Activated naive CD4-positive, alpha-beta T cell treated with anti-CD3 and anti-CD28 coated beads, Interleukin-2, amount 50 U/mL, for 24 hours (primary cell): ENCODE data around the gene ZNF468.
A peak's percentile ranks its signal among the peaks of the same experiment; 100 is the strongest.
"Not testable (repeated sequence)": the region's sequence is repeated elsewhere in the genome, so short reads cannot be mapped to it uniquely, and the experiment has no call there.

Experiments
- H3K27ac Mint-ChIP-seq: one replicate; pipeline ENCODE4 v1.8.0; 2021; ENCODE audit warnings: mild to moderate bottlenecking, mixed read lengths
- H3K27me3 Mint-ChIP-seq: one replicate; pipeline ENCODE4 v1.8.0; 2021; ENCODE audit warnings: mixed read lengths
- H3K36me3 Mint-ChIP-seq: one replicate; pipeline ENCODE4 v1.8.0; 2021; ENCODE audit warnings: mixed read lengths
- H3K4me1 Mint-ChIP-seq: one replicate; pipeline ENCODE4 v1.8.0; 2021; ENCODE audit warnings: mixed read lengths
- H3K4me3 Mint-ChIP-seq: one replicate; pipeline ENCODE4 v1.8.0; 2021; ENCODE audit warnings: mild to moderate bottlenecking, mixed read lengths
- H3K9me3 Mint-ChIP-seq: one replicate; pipeline ENCODE4 v1.8.0; 2021; ENCODE audit warnings: mixed read lengths

ZNF468 gene

DNA sequence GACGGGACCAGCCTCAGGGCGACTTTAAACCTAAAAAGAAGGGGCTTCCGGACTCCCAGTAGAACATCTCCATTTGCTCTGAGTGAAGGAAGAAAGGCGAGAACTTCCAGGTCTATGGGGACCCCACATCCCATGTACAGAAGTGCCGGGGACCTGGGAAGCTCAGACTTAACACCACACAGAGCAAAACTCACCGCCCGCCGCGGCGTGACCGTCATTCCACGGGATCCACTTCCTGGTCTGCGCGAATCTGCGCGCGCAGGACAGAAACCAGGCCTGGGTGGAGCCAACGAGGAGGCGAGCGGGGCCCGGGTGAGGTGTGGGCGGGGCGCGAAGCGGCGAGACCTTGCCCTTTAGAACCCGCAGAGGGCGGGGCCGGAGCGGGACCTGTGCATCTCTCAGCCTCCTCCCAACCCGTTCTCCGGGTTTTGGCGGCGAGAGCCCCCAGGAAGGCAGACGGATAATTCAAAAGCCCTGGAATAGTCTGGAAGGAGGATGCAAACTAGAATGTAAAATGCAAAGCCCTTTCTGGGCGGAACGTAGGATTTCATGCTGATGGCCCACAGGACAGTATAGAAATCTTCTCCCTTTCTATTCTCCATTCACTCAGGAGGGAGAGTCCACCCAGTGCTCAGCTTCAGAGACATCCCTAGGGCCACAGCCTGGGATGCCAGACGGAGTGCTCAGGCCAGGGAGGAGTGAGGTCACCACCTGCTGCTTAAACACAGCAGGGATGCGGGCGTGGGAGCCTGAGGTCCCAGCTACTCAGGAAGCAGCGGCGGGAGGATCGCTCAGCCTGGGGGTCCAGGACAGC is at the start of gene ZNF468:
TSS of gene ZNF468 (minus strand) at position 242 of the 814 bp plus-strand sequence. CDS start 3,347 bp downstream, outside the sequence.
- Mint-ChIP-seq H3K27ac (peak within 1 kb of the TSS; percentile 92), H3K4me3 (peak within 1 kb of the TSS; percentile 98), H3K36me3 (peaks cover 30% of the 10 kb centered on the region), H3K4me1 (peaks cover 34% of the 10 kb centered on the region), H3K9me3 (peaks cover 16% of the 10 kb centered on the region)
- H3K27me3 Mint-ChIP-seq = not testable (repeated sequence)

DNA sequence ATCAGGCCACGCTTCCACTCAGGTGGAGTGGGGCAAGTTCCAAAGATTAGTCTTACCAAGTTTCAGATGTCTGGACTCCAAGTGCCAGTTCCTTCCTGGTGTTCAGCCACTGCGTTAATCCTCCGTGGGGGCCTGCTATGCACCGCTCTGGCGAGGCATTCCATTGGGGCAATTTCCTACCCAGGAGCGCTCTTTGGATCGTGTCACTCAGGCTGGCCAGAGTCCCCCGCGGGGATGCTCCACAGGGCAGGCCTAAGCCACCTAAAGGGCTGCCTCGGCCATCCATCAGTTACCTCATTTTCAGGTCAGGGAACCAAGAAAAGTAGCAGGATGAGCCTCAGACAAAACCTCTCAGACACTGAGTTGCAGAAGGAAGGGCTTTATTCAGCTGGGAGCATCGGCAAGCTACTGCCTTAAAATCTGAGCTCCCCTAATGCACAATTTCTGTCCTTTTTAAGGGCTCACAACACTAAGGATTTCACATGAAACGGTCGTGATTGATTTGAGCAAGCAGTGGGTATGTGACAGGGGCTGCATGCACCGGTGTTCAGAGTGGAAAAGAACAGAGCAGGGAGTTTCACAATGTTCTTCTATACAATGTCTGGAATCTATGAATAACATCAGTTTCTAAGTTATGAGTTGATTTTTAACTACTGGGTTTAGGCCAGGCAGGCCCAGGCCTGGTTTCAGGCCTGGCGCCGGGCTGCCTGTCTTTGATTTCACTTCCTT is 46.8 kb upstream of the ZNF468 start:
- peaks cover 28% of the 10 kb centered on the region for H3K36me3 Mint-ChIP-seq
- not testable (repeated sequence) for H3K4me3 Mint-ChIP-seq, H3K27ac Mint-ChIP-seq, H3K27me3 Mint-ChIP-seq, H3K4me1 Mint-ChIP-seq
- peaks cover 27% of the 10 kb centered on the region for H3K9me3 Mint-ChIP-seq

DNA sequence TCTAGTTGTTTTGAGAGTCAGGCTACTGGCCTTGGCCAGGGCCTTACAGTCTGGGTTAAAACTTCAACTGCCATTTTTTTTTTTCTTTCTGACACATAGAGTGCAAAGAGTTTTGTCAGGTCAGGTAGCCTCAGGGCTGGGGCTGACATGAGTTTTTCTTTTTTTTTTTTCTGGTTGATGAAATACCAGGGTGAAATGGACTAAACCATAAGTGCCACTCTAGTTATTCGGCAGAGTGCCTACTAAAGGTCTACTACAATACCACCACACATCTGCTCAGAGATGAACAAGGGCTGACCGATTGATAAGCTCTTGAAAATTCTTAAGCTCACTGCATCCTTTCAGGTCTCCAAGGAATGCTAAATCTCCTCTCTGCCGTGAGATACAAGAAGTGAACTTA is 44.4 kb upstream of the ZNF468 start:
- Mint-ChIP-seq H3K9me3 (peaks cover 25% of the 10 kb centered on the region), H3K4me3 (no peak overlapping the region), H3K27ac (no peak overlapping the region), H3K36me3 (peaks cover 22% of the 10 kb centered on the region), H3K27me3 (no peaks in the 10 kb centered on the region), H3K4me1 (peaks cover 7% of the 10 kb centered on the region)

DNA sequence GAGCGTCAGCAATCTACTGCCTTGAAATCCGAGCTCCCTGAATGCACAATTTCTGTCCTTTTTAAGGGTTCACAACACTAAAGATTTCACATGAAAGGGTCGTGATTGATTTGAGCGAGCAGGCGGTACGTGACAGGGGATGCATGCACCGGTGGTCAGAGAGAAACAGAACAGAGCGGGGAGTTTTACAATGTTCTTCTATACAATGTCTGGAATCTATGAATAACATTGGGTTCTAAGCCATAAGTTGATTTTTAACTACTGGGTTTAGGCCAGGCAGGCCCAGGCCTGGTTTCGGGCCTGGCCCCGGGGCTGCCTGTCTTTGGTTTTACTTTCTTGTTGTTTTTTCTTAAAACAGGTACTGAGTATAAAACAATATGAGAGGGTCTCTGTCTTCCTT is 41.2 kb upstream of the ZNF468 start:
- Mint-ChIP-seq H3K4me3 (peak overlapping the region; percentile 51), H3K36me3 (peaks cover 23% of the 10 kb centered on the region), H3K9me3 (peaks cover 11% of the 10 kb centered on the region), H3K4me1 (peaks cover 14% of the 10 kb centered on the region)
- H3K27me3 Mint-ChIP-seq, H3K27ac Mint-ChIP-seq: not testable (repeated sequence)

DNA sequence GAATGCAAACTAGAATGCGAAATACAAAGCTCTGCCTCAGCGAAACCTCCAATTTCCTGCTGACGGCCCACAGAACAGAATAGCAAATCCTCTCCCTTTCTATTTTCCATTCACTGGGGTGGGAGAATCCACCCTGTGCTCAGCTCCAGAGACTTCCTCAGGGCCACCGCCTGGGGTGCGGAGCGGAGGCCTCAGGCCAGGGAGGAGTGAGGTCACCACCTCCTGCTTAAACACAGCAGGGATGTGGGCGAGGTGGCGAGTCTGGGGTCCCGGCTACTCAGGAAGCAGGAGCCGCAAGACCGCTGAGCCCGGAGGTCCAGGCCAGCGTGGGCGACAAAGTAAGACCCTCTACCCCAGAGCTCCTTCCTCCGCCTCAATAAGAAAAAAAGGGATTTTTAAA is 40.7 kb upstream of the ZNF468 start:
- peaks cover 14% of the 10 kb centered on the region for H3K4me1 Mint-ChIP-seq
- peaks cover 11% of the 10 kb centered on the region for H3K9me3 Mint-ChIP-seq
- peak overlapping the region; percentile 89 for H3K4me3 Mint-ChIP-seq
- peaks cover 25% of the 10 kb centered on the region for H3K36me3 Mint-ChIP-seq
- H3K27me3 Mint-ChIP-seq = no peaks in the 10 kb centered on the region
- no peak overlapping the region for H3K27ac Mint-ChIP-seq

DNA sequence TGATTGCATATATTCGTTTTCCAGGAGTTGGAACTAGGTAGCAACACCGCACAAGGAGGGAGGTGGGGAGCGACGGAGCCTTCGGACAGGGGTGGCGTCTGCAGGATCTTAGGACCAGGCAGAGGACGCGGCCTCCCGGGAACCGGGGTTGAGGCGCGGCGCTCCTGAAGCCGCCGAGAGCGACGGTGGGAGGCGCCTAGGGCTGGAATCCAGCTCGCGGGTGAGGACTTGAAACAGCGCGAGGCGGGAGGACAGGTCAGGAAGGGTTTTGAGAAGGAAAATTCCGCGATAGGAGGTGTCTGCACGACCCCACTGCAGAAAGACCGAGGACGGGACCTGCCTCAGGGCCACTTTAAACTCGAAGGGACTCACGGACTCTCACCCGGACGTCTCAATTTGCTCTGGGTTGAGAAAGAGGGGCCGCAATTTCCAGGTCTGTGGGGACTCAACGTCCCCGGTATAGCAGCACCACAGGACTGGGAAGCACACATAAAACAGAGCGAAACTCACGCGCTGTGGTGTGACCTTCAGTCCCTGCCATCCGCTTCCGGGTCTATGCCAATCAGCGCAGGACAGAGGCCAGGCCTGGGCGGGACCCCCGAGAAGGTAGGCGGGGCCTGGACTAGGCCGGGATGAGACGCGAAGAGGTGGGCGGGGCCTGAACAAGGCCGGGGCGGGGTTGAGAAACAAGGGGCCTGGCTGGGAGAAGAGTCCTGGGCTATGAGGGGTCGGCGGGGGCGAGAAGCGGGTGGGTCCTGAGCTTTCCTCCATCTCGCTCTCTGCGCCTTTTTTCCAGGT is 39.9 kb upstream of the ZNF468 start, which contains the start of gene ZNF320:
TSS of gene ZNF320 (minus strand) at position 498 of the 798 bp plus-strand sequence. CDS start 7,380 bp downstream, outside the sequence.
- Mint-ChIP-seq H3K4me1 (peaks cover 20% of the 10 kb centered on the region), H3K9me3 (peaks cover 15% of the 10 kb centered on the region), H3K36me3 (peaks cover 32% of the 10 kb centered on the region), H3K4me3 (peak within 1 kb of the TSS; percentile 89), H3K27ac (peak within 1 kb of the TSS; percentile 80), H3K27me3 (no peaks in the 10 kb centered on the region)

DNA sequence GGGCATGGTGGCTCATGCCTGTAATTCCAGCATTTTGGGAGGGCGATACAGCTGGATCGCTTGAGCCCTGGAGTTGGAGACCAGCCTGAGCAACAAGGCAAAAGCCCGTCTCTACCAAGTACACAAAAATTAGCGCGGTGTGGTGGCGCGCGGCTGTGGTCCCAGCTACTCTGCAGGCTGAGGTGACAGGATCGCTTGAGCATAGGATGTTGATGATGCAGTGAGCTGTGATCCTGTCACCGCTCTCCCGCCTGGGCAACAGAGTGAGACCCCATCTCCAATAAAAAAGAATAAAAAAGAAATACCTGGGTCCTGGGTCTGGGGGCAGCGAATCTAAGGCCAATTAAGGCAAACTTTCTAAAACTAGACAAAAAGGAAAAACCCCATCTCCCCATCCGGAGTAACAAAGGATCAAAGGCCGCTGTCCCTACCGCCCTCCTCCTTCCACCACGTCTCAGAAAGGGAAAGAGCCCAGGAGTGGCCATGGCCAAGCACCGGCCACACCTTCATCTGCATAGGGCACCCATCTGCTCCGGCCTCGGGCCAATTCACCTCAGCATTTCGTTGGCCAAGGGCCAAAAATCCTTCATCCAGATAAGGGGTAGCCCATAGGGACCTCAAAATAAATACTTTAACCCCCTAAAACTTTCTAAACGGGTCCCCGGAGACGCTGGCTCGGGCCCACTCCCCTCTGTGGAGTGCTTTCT is 39.2 kb upstream of the ZNF468 start:
- peaks cover 34% of the 10 kb centered on the region for H3K36me3 Mint-ChIP-seq
- peak overlapping the region; percentile 30 for H3K27ac Mint-ChIP-seq
- peaks cover 20% of the 10 kb centered on the region for H3K4me1 Mint-ChIP-seq

DNA sequence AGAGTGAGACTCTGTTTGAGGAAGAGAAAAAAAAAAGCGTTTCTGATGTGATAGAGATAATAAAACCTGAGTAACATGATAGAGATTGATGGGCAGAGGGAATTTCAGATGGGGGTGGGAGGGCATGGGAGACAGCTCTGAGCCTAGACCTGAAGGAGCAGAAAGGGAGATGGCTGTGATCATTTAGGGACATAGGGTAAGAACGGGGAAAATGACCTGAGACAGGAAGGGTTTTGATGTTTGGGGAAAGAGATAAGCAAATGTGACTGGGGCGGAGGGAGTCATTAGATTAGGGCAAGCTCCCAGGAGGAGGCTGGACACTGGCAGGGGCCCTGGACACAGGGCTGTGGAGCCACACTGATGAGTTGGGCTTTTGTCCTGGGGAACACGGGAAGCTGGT is 33.9 kb upstream of the ZNF468 start:
- H3K9me3 Mint-ChIP-seq = peaks cover 9% of the 10 kb centered on the region
- H3K27ac Mint-ChIP-seq = no peak overlapping the region
- peaks cover 9% of the 10 kb centered on the region for H3K4me1 Mint-ChIP-seq
- H3K27me3 Mint-ChIP-seq = no peaks in the 10 kb centered on the region
- H3K36me3 Mint-ChIP-seq = peaks cover 61% of the 10 kb centered on the region
- no peak overlapping the region for H3K4me3 Mint-ChIP-seq

More for the DNA sequence above, 39.2 kb upstream of the ZNF468 start:
- Mint-ChIP-seq H3K4me3 (peak overlapping the region; percentile 89), H3K9me3 (peaks cover 15% of the 10 kb centered on the region), H3K27me3 (no peaks in the 10 kb centered on the region)

DNA sequence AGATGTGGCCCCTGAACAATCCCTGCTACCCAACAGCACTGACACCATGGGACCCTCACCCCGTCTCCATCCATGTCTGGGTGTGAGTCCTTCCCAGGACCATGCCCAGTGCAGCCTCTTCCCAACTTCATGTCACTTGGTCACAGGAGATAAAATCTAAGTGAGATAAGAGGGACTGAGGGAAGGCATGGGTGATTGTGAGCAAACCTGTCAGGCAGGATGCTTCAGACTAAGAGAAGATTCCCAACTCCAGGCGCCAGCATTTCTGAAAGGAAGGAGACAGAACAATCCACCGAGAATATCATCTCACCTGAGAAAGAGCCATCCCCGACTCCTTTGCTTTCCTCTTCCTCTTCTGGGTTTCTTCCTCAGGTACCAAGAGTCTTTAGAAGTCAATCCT is 32.5 kb upstream of the ZNF468 start:
- no peak overlapping the region for H3K27ac Mint-ChIP-seq
- peaks cover 62% of the 10 kb centered on the region for H3K36me3 Mint-ChIP-seq
- peaks cover 12% of the 10 kb centered on the region for H3K9me3 Mint-ChIP-seq
- H3K4me1 Mint-ChIP-seq = peaks cover 9% of the 10 kb centered on the region
- no peak overlapping the region for H3K4me3 Mint-ChIP-seq
- no peaks in the 10 kb centered on the region for H3K27me3 Mint-ChIP-seq

DNA sequence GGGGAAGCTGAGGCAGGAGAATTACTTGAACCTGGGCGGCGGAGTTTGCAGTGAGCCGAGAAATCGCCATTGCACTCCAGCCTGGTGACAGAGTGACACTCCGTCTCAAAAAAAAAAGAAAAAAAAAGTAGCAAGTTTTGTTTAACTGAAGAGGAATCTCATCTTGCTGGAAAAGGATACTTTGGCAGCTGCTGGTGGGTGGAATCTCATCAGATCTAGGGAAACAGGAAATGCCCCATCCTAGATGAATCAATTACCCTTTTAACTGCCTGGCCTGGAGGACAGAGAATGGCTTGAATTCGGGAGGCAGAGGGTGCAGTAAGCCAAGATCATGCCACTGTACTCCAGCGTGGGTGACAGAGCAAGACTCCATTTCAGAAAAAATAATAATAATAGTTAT is 31.7 kb upstream of the ZNF468 start:
- H3K27me3 Mint-ChIP-seq = no peaks in the 10 kb centered on the region
- peaks cover 12% of the 10 kb centered on the region for H3K9me3 Mint-ChIP-seq
- H3K36me3 Mint-ChIP-seq = peaks cover 65% of the 10 kb centered on the region
- peaks cover 6% of the 10 kb centered on the region for H3K4me1 Mint-ChIP-seq
- H3K4me3 Mint-ChIP-seq = no peak overlapping the region
- H3K27ac Mint-ChIP-seq = no peak overlapping the region

DNA sequence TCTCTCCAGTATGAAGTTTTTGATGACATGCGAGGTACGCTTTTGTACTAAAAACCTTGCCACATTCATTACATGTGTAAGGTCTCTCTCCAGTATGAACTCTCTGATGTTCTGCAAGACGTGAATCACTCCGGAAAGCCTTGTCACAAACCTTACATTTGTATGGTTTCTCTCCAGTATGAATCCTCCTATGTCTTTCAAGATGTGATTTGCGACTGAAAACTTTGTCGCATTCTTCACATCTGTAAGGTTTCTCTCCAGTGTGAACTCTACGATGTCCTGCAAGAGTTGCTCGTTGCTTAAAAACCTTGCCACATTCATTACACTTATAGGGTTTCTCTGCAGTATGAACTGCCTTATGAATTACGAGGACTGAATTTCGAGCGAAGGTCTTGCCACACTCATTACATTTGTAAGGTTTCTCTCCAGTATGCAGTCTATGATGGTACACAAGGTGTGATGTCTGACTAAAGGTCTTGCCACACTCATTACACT is 23.5 kb upstream of the ZNF468 start:
- Mint-ChIP-seq H3K36me3 (peaks cover 62% of the 10 kb centered on the region), H3K4me3 (no peak overlapping the region), H3K4me1 (no peaks in the 10 kb centered on the region), H3K9me3 (peaks cover 22% of the 10 kb centered on the region), H3K27me3 (no peaks in the 10 kb centered on the region), H3K27ac (no peak overlapping the region)

DNA sequence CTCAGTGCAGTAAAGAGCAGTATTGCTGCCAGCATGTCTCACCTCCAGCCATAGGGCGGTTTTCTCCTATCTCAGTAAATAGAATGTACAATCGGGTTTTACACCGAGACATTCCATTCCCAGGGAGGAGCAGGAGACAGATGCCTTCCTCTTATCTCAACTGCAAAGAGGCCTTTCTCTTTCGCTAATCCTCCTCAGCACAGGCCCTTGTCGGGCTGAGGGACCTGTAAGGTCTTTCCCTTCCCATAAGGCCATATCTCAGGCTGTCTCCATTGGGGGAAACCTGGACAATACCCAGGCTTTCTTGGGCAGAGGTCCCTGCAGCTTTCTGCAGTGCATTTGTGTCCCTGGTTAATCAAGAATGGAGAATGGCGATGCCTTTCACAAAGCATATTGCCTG is 15.6 kb upstream of the ZNF468 start:
- Mint-ChIP-seq H3K9me3 (peaks cover 52% of the 10 kb centered on the region), H3K36me3 (peaks cover 26% of the 10 kb centered on the region)
- not testable (repeated sequence) for H3K4me1 Mint-ChIP-seq, H3K27ac Mint-ChIP-seq, H3K4me3 Mint-ChIP-seq, H3K27me3 Mint-ChIP-seq

DNA sequence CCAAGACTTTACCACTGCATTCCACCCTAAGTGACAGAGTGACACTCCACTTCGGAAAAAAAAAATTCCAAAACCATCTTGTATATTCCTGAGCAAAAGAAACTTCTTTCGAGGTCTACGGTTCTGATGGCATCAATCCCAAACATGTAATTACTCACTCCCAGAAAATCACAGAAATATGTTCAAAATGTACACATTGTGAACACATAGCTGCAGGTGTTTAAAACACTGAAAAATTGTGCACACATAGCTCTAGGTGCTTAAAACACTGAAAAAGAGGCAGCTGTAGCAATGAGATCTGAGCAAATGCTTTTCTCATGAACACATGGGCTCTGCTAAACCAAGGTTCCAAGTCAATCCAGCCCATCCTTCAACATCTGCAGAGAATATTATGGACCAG is 14.0 kb upstream of the ZNF468 start:
- Mint-ChIP-seq H3K27me3 (no peaks in the 10 kb centered on the region), H3K36me3 (peaks cover 23% of the 10 kb centered on the region), H3K27ac (no peak overlapping the region), H3K4me1 (no peaks in the 10 kb centered on the region), H3K9me3 (peaks cover 45% of the 10 kb centered on the region), H3K4me3 (no peak overlapping the region)

DNA sequence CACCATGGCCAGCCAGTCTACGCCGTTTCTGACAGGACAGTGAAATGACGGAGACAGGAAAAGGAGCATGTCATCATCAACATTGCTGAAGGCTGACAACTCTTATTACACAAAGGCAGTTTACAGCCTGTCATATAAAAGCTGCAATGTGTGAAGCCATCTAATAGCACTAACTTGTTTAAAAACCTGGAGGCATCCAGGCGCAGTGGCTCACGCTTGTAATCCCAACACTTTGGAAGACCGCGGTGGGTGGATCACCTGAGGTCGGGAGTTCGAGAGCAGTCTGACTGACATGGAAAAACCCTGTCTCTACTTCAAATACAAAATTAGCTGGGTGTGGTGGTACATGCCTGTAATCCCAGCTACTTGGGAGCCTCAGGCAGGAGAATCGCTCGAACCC is 10.6 kb upstream of the ZNF468 start:
- not testable (repeated sequence) for H3K4me1 Mint-ChIP-seq, H3K27ac Mint-ChIP-seq, H3K27me3 Mint-ChIP-seq, H3K4me3 Mint-ChIP-seq
- peaks cover 19% of the 10 kb centered on the region for H3K9me3 Mint-ChIP-seq
- H3K36me3 Mint-ChIP-seq = peaks cover 17% of the 10 kb centered on the region
